ENCODE data around the gene LRFN2.

LRFN2 gene

GRCh38 chr6:40456390-40457013, 130.7 kb downstream of the LRFN2 start:
- DNase-seq (ENCODE audit: low read depth) = no peak
- no peak overlapping the region for H3K4me3 ChIP-seq (replicated peaks; ENCODE audit: low read depth, low read length)
- TF ChIP-seq CTCF (IDR thresholded peaks at IDR 0.05; ENCODE audit: low read length, missing control alignments) = no peak

- TF ChIP-seq CTCF (IDR thresholded peaks at IDR 0.05; ENCODE audit: low read length, missing control alignments) = no peak
- DNase-seq (ENCODE audit: low read depth) = no peak
- no peak overlapping the region for H3K4me3 ChIP-seq (replicated peaks; ENCODE audit: low read depth, low read length)
These were observed 131.3 kb downstream of the LRFN2 start for GRCh38 chr6:40455686-40456389.

GRCh38 chr6:40450483-40450882, 136.7 kb downstream of the LRFN2 start:
- no peak for DNase-seq (ENCODE audit: low read depth)
- no peak for TF ChIP-seq CTCF (IDR thresholded peaks at IDR 0.05; ENCODE audit: low read length, missing control alignments)
- H3K4me3 ChIP-seq (replicated peaks; ENCODE audit: low read depth, low read length) = no peak overlapping the region

GRCh38 chr6:40444811-40445210, 142.4 kb downstream of the LRFN2 start:
- no peak for TF ChIP-seq CTCF (IDR thresholded peaks at IDR 0.05; ENCODE audit: low read length, missing control alignments)

DNA sequence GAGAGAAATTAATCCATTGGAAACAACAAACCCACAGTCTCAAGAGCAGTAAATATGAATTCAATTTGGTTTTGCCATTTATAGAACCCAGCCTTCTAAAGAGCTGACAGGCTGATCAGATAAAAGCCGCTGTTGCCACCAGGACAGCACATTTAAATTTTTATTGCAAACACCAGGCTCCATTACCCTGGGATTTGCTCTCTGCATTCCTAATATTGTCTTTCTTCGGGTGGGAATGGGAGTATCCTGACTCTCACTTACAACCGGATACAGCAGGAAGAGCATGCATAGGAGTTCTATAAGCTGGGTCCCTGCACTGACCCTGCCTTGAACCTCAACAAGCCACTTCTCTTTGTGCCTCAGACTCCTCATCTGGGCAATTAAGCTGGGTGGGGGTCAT, 142.9 kb downstream of the LRFN2 start:
- no peak for DNase-seq (ENCODE audit: low read depth)
- TF ChIP-seq CTCF (IDR thresholded peaks at IDR 0.05; ENCODE audit: low read length, missing control alignments) = no peak
- no peak overlapping the region for H3K4me3 ChIP-seq (replicated peaks; ENCODE audit: low read depth, low read length)

More at GRCh38 chr6:40444811-40445210, 142.4 kb downstream of the LRFN2 start:
- no peak overlapping the region for H3K4me3 ChIP-seq (replicated peaks; ENCODE audit: low read depth, low read length)
- DNase-seq (ENCODE audit: low read depth) = no peak

- no peak for TF ChIP-seq CTCF (IDR thresholded peaks at IDR 0.05; ENCODE audit: low read length, missing control alignments)
- H3K4me3 ChIP-seq (replicated peaks; ENCODE audit: low read depth, low read length) = no peak overlapping the region
- no peak for DNase-seq (ENCODE audit: low read depth)
These were observed 143.3 kb downstream of the LRFN2 start for GRCh38 chr6:40443842-40444241.

DNA sequence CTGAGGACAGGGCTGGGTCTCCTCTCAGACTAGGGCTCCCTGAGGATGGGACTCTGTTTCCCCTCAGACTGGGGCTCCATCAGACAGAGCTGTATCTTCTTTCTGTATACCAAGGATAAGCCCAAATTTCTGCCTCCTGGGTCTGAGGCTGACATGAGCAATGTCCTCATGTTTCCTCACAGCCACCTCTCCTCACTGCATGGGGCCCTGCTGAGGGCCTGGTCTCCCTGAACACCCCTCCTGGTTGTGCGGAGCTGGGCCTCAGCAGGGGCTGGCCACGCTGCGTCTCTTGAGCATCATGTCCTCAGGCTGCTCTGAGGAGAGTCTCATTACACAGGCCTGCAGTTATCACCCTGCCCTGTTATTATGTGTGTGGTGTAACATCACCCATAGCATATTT, 144.6 kb downstream of the LRFN2 start:
- no peak overlapping the region for H3K4me3 ChIP-seq (replicated peaks; ENCODE audit: low read depth, low read length)
- TF ChIP-seq CTCF (IDR thresholded peaks at IDR 0.05; ENCODE audit: low read length, missing control alignments) = no peak
- no peak for DNase-seq (ENCODE audit: low read depth)

Measured in fibroblast of pulmonary artery (primary cell).